ENCODE results near the gene HHLA2. TPM values are rescaled to one million over a fixed set of nuclear protein-coding genes. Genes with fewer than 3 reads are reported as not detected.

HHLA2 gene
- polyA plus RNA-seq, 3 donors = 0.13 TPM; not detected in 2

- WGBS (ENCODE audit: insufficient coverage) = 33% methylated on average over 1 of the region's 1 CpG
- DNase-seq = no peak
- H3K27me3 Mint-ChIP-seq (ENCODE audit: low read depth in 3 of 3) = peaks cover 0 to 8% (median 0%) of the 10 kb centered on the region in 3 donors
- no peak overlapping the region for H3K9ac ChIP-seq (ENCODE audit: insufficient read depth, low read length, poor library complexity, severe bottlenecking)
- no peak overlapping the region for H3K4me3 ChIP-seq (replicated peaks in 1 of 3; ENCODE audit: low read depth in 2 of 3, low read length in 3 of 3)
- no peaks in the 10 kb centered on the region for H3K36me3 Mint-ChIP-seq
- H3K4me1 ChIP-seq (ENCODE audit: control insufficient read depth in 1 of 2, insufficient read depth in 2 of 2, low read length in 2 of 2) = peaks cover 6% of the 10 kb centered on the region in 2 donors
- peak overlapping the region; percentile 16 for H2AFZ ChIP-seq (ENCODE audit: insufficient read depth, low read depth, low read length, poor library complexity, severe bottlenecking)
- no peak overlapping the region for H3K4me2 ChIP-seq (replicated peaks; ENCODE audit: extremely low read depth, low read length, poor library complexity, severe bottlenecking)
- no peaks in the 10 kb centered on the region for H4K20me1 ChIP-seq (ENCODE audit: insufficient read depth, low read length)
- no peak overlapping the region for H3K4me3 Mint-ChIP-seq
- peaks cover 0 to 6% (median 3%) of the 10 kb centered on the region in 7 donors for H3K9me3 Mint-ChIP-seq
- H3K27ac ChIP-seq (ENCODE audit: low read depth in 1 of 2, low read length in 2 of 2) = no peak overlapping the region
- intact Hi-C loops (cut with micrococcal nuclease) = no loop called here
- H3K79me2 ChIP-seq (ENCODE audit: insufficient read depth, low read length) = no peaks in the 10 kb centered on the region
- H3K4me1 Mint-ChIP-seq = peaks cover 17% of the 10 kb centered on the region
- no peak for TF ChIP-seq CTCF (IDR thresholded peaks at IDR 0.05)
- no peaks in the 10 kb centered on the region for H3K36me3 ChIP-seq (replicated peaks in 1 of 2; ENCODE audit: control insufficient read depth in 1 of 2, insufficient read depth in 2 of 2, low read length in 2 of 2)
- no peak overlapping the region for H3K27ac Mint-ChIP-seq
- H3K9me3 ChIP-seq (replicated peaks in 1 of 2; ENCODE audit: control insufficient read depth in 1 of 2, insufficient read depth in 1 of 2, low read length in 2 of 2) = no peaks in the 10 kb centered on the region
- no peaks in the 10 kb centered on the region for H3K27me3 ChIP-seq (ENCODE audit: control insufficient read depth in 2 of 2, insufficient read depth in 2 of 2, low read length in 2 of 2)
These were observed 16.3 kb downstream of the HHLA2 start for GRCh38 chr3:108312656-108313055.

GRCh38 chr3:108315767-108316301 is 19.5 kb downstream of the HHLA2 start:
- Histone ChIP-seq H3K4me1 (ENCODE audit: control insufficient read depth in 1 of 2, insufficient read depth in 2 of 2, low read length in 2 of 2) (peaks cover 6% of the 10 kb centered on the region in 2 donors), H3K9ac (ENCODE audit: insufficient read depth, low read length, poor library complexity, severe bottlenecking) (no peak overlapping the region), H3K4me2 (replicated peaks; ENCODE audit: extremely low read depth, low read length, poor library complexity, severe bottlenecking) (no peak overlapping the region), H3K27me3 (ENCODE audit: control insufficient read depth in 2 of 2, insufficient read depth in 2 of 2, low read length in 2 of 2) (no peaks in the 10 kb centered on the region), H4K20me1 (ENCODE audit: insufficient read depth, low read length) (no peaks in the 10 kb centered on the region), H3K9me3 (replicated peaks in 1 of 2; ENCODE audit: control insufficient read depth in 1 of 2, insufficient read depth in 1 of 2, low read length in 2 of 2) (no peaks in the 10 kb centered on the region), H3K36me3 (replicated peaks in 1 of 2; ENCODE audit: control insufficient read depth in 1 of 2, insufficient read depth in 2 of 2, low read length in 2 of 2) (no peaks in the 10 kb centered on the region), H2AFZ (ENCODE audit: insufficient read depth, low read depth, low read length, poor library complexity, severe bottlenecking) (no peak overlapping the region), H3K79me2 (ENCODE audit: insufficient read depth, low read length) (no peaks in the 10 kb centered on the region), H3K4me3 (replicated peaks in 1 of 3; ENCODE audit: low read depth in 2 of 3, low read length in 3 of 3) (no peak overlapping the region), H3K27ac (ENCODE audit: low read depth in 1 of 2, low read length in 2 of 2) (no peak overlapping the region)
- TF ChIP-seq CTCF (IDR thresholded peaks at IDR 0.05) = no peak
- DNase-seq = no peak
- H3K4me3 Mint-ChIP-seq = no peak overlapping the region
- H3K9me3 Mint-ChIP-seq = no peaks in the 10 kb centered on the region
- no peaks in the 10 kb centered on the region for H3K36me3 Mint-ChIP-seq
- peaks cover 23% of the 10 kb centered on the region for H3K4me1 Mint-ChIP-seq
- intact Hi-C loops (cut with micrococcal nuclease) = no loop called here
- WGBS (ENCODE audit: insufficient coverage) = no CpG with 5 or more reads among the region's 2 CpGs
- peaks cover 0 to 6% (median 0%) of the 10 kb centered on the region in 3 donors for H3K27me3 Mint-ChIP-seq (ENCODE audit: low read depth in 3 of 3)
- no peak overlapping the region for H3K27ac Mint-ChIP-seq
